GM18870 (cell line): ENCODE measurements around the gene SCAF1.

Experiments
- ATAC-seq: cut with Tn5 transposase; IDR thresholded peaks from one replicate; pipeline ENCODE4 v1.9.1; 2021; ENCODE audit warnings: moderate library complexity; ENCODE audit not compliant: unreplicated experiment

SCAF1 gene

DNA sequence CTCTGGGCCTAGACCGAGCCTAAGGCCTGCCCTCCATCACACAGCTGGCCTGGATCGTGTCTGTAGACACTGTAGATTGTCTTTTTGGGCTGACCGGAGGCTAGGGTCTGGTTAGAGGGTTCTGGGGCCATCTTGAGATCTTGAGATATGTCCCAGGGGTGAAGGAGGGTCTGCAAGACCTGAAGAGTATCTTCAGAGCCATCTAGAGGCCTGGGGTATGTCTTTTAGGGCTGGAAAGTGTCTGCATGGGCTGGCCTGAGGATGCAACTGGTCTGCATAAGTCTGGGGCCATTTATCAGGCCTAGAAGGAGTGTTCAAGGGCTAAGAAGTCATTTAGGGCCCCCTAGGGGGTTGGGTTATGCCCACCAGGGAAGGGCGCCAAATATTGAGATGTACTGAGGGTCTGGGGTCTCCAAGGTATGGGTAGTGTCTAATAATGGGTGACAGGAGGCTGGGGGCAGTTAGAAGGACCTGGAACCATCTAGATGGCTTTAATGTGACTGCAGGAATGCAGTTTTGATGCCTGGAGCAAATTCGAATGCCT, 555 bp downstream of the SCAF1 start:
- ATAC-seq = no peak

DNA sequence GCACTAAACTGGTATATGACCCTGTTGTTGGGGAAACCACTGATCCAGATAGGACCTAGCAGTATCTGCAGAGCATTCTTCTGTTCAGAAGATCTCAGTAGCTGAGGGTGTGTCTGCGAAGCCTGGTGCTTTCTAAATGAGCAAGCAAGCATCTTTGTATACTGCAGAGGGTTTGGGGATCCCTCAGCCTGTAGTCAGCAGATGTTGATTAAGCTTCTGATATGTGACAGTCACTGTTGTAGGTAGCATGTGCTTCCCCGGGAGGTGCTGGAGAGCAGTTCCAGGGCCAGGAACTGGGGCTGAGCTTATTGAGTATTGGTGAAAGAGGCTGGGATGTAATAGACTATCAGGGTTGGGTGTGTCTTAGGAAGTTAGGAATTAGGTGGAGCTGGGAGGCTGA, 1.5 kb downstream of the SCAF1 start:
- ATAC-seq = no peak

DNA sequence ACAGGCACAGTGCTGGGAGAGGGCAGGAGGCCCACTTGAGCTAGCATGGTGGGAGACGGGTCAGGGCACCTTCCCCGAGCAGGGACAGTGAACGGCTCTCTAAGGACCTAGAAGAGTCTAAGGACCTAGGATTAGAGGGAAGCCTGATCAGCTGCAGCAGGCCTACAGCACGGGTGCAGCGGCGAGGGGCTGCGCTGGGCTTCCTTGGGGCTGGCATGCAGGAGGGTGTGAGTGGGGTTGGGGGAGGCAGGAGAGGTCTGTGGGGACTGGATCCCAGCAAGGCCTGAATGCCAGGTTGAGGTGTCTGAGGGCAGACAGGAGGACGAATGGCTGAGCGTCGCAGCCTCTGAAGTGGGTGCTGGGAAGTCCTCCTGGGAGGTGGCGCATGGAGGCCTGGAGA, 3.6 kb downstream of the SCAF1 start:
- no peak for ATAC-seq

DNA sequence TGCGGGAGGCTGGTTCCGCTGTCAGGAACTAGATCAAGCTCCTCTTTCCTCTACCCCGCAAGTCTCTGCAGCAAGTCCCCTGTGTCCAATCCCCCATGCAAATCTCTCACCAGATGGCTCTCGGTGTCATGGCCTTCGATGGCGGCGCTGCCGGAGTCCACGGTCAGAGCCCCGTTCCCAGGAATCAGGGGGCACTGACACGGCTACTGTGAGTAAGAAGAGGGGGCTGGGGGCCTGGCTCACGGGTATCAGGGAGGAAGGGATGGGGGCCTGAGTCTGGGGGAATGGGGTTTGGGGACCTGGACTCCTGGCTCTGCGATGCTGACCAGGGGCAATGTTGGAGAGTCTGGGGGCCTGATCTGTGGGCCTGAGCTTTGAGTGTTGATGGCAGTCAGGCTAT, 4.0 kb downstream of the SCAF1 start:
- ATAC-seq = no peak

DNA sequence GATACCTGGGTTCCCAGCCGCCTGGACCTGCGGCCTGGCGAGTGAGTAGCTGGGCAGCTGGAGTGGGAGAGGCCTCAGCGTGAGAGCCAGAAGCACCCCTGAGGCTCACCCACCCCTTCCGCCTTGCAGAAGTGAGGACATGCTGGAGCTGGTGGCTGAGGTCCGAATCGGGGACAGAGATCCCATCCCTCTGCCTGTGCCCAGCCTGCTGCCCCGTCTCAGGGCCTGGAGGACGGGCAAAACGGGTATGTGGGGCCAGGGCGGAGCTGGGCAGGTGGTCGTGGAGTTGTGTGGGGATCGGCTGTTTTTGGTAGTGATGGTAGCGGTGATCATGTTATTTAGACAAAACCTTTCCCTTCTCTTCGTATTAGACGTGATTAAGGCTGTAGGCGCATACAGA, 4.6 kb downstream of the SCAF1 start:
- ATAC-seq = no peak

DNA sequence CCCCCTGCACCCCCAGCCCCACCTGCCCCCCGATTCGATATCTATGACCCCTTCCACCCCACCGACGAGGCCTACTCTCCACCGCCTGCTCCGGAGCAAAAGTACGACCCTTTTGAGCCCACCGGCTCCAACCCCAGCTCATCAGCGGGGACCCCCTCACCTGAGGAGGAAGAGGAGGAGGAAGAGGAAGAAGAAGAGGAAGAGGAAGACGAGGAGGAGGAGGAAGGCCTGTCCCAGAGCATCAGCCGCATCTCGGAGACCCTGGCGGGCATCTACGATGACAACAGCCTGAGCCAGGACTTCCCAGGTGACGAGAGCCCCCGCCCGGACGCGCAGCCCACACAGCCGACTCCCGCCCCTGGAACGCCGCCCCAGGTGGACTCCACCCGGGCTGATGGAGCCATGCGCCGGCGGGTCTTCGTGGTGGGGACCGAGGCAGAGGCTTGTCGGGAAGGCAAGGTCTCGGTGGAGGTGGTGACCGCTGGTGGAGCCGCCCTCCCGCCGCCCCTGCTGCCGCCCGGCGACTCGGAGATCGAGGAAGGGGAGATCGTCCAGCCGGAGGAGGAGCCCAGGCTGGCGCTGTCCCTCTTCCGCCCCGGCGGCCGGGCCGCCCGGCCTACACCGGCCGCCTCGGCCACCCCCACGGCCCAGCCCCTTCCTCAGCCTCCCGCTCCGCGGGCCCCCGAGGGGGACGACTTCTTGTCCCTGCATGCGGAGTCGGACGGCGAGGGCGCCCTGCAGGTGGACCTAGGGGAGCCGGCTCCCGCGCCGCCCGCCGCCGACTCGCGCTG, 9.2 kb downstream of the SCAF1 start:
- ATAC-seq = no peak

DNA sequence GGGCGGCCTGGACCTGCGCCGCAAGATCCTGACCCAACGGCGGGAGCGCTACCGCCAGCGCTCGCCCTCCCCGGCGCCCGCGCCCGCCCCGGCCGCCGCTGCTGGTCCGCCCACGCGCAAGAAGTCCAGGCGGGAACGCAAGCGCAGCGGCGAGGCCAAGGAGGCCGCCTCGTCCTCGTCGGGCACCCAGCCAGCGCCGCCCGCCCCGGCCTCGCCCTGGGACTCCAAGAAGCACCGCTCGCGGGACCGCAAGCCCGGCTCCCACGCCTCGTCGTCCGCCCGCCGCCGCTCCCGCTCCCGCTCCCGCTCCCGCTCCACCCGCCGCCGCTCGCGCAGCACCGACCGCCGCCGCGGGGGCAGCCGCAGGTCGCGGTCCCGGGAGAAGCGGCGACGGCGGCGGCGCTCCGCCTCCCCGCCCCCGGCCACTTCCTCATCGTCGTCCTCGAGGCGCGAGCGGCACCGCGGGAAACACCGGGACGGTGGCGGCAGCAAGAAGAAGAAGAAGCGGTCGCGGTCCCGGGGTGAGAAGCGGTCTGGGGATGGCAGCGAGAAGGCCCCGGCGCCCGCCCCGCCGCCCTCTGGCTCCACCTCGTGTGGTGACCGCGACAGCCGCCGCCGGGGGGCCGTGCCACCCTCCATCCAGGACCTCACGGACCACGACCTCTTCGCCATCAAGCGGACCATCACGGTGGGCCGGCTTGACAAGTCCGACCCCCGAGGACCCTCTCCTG, 10.0 kb downstream of the SCAF1 start:
- no peak for ATAC-seq

DNA sequence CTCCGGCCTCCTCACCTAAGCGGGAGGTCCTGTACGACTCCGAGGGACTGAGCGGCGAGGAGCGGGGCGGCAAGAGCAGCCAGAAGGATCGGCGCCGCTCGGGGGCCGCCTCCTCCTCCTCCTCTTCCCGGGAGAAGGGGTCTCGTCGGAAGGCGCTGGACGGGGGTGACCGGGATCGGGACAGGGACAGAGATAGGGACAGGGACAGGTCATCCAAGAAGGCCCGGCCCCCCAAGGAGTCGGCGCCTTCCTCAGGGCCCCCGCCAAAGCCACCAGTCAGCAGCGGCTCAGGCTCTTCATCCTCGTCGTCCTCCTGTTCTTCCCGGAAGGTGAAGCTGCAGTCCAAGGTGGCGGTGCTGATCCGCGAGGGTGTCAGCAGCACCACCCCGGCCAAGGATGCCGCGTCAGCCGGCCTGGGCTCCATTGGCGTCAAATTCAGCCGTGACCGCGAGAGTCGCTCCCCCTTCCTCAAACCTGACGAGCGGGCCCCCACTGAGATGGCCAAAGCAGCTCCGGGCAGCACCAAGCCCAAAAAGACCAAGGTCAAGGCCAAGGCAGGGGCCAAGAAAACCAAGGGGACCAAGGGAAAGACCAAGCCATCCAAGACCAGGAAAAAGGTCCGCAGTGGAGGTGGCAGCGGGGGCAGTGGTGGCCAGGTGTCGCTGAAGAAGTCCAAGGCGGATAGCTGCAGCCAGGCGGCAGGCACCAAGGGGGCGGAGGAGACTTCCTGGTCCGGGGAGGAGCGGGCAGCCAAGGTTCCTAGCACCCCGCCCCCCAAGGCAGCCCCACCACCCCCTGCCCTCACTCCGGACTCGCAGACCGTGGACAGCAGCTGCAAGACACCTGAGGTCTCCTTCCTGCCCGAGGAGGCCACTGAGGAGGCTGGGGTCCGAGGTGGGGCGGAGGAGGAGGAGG, 10.8 kb downstream of the SCAF1 start:
- no peak for ATAC-seq

DNA sequence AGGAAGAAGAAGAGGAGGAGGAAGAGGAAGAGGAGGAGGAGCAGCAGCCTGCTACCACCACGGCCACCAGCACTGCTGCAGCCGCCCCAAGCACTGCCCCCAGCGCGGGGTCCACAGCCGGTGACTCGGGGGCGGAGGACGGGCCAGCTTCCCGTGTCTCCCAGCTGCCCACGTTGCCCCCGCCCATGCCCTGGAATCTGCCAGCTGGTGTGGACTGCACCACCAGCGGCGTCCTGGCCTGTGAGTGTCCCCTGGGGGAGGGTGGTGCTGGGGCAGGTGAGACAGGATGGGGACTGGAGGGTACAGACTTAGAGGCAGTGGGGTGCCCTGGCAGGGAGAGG, 11.4 kb downstream of the SCAF1 start:
- ATAC-seq = no peak

DNA sequence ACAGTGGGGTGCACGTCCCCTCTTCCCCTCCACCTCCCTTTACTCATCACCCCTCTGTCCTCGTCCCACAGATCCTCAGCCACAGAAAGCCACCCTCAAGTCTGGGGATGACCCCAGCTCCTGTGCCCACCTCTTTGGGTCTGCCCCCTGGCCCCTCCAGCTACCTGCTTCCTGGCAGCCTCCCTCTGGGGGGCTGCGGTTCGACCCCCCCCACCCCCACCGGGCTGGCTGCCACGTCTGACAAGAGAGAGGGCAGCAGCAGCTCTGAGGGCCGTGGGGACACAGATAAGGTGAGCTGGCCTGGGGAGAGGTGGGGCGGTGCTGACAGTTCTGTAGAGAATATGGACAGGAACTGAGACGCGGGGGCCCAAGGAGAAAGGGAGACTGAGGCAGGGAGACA, 12.6 kb downstream of the SCAF1 start:
- ATAC-seq = no peak

DNA sequence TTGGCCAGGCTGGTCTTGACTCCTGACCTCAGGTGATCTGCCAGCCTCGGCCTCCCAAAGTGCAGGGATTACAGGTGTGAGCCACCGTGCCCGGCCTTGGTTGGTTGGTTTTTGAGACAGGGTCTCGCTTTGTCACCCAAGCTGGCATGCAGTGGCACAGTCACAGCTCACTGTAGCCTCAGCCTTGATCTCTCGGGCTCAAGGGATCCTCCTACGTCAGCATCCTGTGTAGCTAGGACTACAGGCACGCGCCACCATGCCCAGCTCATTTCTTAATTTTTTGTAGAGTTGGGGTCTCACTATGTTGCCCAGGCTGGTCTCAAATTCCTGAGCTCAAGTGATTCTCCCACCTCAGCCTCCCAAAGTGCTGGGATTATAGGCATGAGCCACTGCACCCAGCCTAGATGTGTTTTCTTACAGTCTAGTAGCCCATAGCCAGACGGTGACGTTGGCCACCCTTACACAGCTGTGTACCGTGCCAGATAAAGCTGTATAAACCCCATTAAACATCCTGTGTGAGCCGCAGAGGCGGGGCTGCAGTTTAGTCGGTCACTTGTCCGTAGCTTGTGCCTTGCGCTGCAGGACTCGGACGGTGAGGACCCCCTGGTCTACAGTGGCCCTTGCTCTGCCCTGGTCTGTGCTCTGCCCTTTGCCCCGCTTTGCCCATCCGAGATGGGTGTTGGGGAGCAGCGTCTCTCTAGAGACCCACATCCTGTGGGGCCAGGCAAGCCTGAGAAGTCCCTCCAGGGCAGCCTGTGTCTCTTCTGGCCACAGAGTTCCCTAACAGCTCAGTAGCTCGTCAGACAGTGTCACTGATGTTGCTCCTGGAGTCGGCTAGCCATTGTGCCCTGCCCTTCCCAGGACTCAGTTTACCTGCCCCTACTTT, 13.8 kb downstream of the SCAF1 start:
- no peak for ATAC-seq

DNA sequence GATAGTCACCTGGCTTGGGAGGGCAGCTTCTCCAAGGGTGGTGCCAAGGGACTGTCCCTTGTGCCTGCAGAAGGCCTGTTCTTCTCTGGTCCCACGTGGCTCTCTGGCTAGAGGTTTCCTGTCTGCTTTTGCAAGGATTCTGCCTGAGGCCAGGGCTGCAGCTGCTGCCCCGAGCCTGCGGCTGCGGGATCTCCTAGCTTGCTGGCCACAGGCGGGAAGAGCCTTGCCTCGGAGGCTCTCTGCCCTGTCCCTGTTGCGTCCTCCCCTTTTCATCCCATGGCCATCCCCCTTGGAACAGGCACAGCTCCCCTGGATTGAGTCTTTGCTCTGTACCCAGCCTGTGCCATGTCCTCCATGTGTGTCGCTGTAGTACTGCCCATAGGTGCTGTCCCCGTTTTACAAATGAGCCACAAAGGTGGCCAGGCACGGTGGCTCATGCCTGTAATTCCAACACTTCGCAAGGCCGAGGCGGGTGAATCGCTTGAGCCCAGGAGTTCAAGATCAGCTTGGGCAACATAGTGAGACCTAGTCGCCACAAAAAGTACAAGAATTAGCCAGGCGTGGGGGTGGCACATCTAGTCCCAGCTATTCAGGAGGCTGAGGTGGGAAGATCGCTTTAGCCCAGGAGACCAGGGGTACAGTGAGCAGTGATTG, 14.6 kb downstream of the SCAF1 start:
- ATAC-seq = no peak

DNA sequence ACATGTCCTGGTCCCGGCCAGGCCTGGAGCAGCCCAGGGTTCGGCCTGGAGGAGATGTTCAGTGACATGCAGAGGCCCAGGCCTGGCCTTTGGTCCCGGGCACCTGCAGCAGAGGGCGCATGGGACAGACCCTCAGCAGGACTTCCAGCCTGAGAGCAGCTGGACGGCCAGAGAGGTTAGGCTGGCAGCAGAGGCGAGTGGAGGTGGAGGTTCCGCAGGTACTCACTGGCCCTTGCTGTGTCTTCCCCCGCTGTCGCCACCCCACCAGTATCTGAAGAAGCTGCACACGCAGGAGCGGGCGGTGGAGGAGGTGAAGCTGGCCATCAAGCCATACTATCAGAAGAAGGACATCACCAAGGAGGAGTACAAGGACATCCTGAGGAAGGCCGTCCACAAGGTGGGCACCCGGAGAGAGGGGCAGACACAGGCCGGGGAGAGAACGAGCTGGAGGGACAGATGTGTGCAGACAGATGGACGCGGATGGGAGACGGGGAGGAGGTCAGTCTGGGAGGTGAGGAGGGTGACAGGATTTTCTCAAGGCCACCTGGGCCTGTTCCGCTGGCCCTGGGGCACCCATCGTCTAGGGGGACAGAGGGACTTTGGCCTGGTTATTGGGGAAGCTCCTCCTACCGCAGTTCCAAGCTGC, 15.6 kb downstream of the SCAF1 start:
- ATAC-seq = no peak

DNA sequence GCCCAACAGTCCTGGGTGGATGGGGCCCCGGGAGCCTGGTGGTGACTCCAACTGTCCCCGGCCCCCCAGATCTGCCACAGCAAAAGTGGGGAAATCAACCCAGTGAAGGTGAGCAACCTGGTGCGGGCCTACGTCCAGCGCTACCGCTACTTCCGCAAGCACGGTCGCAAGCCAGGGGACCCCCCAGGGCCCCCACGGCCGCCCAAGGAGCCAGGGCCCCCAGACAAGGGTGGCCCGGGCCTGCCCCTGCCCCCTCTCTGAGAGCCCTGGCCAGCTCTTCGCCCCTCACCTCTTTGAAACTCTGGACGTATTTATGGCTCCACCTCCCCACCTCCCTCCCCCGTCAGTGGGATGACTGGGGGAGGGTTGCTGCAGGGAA, 16.1 kb downstream of the SCAF1 start:
- ATAC-seq = no peak

DNA sequence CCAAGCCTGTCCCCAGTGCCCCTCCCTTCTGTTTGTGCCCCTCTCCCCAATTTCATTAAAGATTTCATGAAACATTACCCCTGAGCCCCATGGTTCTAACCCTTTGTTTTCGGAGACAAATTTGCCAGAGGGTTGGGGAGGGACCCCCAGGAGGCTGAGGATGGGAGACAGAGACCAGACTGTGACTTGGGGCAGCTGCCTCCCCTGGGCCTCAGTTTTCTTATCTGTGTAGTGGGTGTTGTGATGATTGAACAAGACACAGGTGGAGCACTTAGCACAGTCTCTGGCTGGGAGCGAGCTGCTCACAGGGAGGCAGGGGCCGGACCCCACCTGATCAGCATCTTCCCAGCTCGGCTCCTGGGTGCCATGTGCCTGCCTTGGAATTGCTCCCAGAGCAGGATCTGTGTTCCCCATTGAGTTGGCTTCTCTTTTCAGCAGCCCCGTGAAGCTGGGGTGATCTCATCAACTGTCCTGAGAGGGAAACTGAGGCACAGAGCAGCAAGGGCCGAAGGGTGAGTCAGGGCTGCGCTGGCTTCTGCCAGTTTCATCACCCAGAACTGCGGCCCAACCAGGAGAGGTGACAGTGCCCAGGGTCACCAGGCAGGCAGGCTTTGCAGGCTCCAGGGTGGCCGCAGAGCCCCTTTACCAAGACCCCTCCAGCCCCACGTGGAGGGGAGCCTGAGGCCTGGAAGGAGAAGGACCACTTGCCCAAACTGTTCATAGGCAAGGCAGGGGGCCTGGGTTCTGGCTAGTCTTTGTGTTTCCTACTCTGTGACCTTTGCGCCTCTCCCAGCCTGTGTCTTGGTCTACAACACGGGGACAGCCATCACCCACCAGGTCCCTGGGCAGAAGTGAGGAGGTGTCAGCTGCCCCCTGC, 16.8 kb downstream of the SCAF1 start:
- no peak for ATAC-seq

DNA sequence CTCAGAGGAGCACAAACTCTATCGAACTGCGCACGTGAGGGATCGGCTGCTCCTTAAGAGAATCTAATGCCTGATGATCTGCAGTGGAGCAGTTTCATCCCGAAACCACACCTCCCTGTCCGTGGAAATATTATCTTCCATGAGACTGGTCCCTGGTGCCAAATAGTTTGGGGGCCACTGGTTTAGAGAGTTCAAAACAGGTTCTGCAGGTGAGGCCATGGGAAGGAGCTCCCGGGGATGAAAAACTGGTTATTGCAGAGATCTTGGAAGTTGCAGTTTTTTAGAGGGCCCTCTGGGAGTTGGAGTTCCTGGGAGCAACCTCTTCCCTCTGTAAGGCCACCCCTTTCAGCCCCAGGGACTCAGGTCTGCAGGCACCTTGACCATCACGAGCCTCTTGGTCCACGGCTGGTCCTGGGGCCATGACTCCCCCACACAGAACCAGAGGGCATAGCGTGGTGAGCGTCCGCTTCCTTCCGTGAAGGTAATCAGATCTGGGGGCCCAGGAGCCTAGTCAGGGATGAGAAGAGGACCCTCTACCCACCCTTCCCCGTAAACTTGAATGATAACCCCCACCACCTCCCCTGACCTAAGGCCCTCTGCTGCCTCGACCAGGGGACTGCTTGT, 18.4 kb downstream of the SCAF1 start:
- ATAC-seq = no peak

DNA sequence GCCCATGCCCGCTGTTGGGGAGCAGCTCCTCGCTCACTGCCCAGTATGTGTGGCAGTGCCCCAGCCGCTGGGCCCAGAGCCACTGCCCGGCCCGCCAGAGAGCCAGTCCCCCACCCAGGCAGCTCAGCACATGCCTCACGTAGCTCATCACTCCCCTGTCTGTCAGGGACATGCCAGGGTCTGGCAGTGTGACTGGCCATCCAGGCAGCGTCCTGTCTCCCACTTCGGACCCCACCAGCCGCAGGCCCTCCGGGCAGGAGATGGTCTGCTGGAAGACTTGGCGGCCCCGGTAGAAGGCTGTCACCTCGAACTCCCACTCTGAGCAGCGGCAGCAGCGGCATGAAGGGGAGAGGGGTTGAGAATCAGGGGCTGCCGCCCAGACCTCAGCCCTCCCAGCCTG, 20.0 kb downstream of the SCAF1 start:
- ATAC-seq = no peak

DNA sequence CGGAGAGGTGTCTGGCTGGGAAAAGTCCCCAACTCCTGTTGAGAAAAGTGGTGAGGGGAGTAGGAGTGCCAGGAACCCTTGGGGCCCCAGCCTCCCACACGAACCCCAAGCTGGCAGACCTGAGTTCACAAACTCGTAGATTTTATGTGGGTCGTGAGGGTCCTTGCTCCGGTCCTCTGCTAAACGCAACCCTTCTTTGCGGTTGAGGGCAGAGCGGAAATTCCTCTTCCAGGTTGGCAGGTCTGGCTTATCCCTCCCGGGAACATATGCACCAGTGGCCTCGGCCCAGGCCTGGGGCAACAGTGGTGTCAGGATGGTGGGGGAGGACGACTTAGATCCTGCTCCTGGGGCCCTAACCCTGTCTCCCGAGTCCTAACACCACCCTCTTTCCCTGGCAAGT, 21.2 kb downstream of the SCAF1 start:
- ATAC-seq = no peak
